SJSA1 (cell line): Measurements from ENCODE around the gene RIBC1. TPM values are rescaled to one million over a fixed set of nuclear protein-coding genes. Genes with fewer than 3 reads are reported as not detected.

Experiments used
- total RNA-seq: library from RNA; depleted of rRNA; stranded (reverse); fragments of >200 nt; shearing (Covaris generic); gene quantifications from 2 replicates; pipeline ENCODE4 v1.2.3, GENCODE V29; 2014; rRNA removed

Gene RIBC1
- total RNA-seq, 1 experiment from 2014 or later = 0.39 TPM

Other genes starting within 250 kb of the RIBC1 start
- gene KDM5C, start 197.7 kb upstream of the RIBC1 start, total RNA-seq = 40.9 and 48.3 TPM in 2 replicates
- gene IQSEC2, start 141.3 kb upstream of the RIBC1 start, total RNA-seq = 4.8 and 5.1 TPM in 2 replicates
- 34.4 and 43.9 TPM in 2 replicates for gene SMC1A, start 219 bp upstream of the RIBC1 start, total RNA-seq
- gene HSD17B10, start 11.5 kb downstream of the RIBC1 start, total RNA-seq = 196 and 212 TPM in 2 replicates